Mucosa of descending colon (tissue), 3 donors: ENCODE data around the gene TIMM8B. TPM values are rescaled to one million over a fixed set of nuclear protein-coding genes. Genes with fewer than 3 reads are reported as not detected.
"Not testable (repeated sequence)": the region's sequence is repeated elsewhere in the genome, so short reads cannot be mapped to it uniquely, and the experiment has no call there.

ENCODE experiments used
- ATAC-seq: fragments of 200-7000 bp; cut with Tn5 transposase; one replicate; pipeline ENCODE4 v1.9.1; 2020; ENCODE audit warnings: mild to moderate bottlenecking, moderate library complexity
- DNase-seq, 3 donors: peaks; one replicate each; pipeline ENCODE4 v3.0.0-alpha.2; 2020
- H3K36me3 ChIP-seq: fragments of 200-600 bp; one replicate; pipeline ENCODE4 v1.8.0; 2021; ENCODE audit warnings: low read depth, mild to moderate bottlenecking
- H3K4me1 ChIP-seq: fragments of 200-600 bp; one replicate; pipeline ENCODE4 v1.8.0; 2021; ENCODE audit warnings: low read depth, mild to moderate bottlenecking
- H3K4me3 ChIP-seq: fragments of 200-600 bp; one replicate; pipeline ENCODE4 v1.8.0; 2021; ENCODE audit warnings: mild to moderate bottlenecking
- H3K9me3 ChIP-seq: fragments of 200-600 bp; one replicate; pipeline ENCODE4 v1.8.0; 2021; ENCODE audit warnings: mild to moderate bottlenecking
- intact Hi-C, 2 donors: fragments of 100-400 bp; cut with DNase I in 1 of 2; cut with micrococcal nuclease in 1 of 2; formaldehyde crosslinking; loops; one replicate each; pipeline versions ENCODE4 v1.11.0 to v1.11.1; 2022; cut with DNase I, micrococcal nuclease
- total RNA-seq, 3 donors: library from RNA; stranded (reverse); fragmentation: NEBNext Ultra II Directional in 2 of 3; extraction: Animal tissue kit (Norgen Biotek cat#: 25700) in 2 of 3; gene quantifications; one replicate each; pipeline versions ENCODE4 v1.2.1 to v1.2.4, GENCODE V29; 2021 to 2023
- TF ChIP-seq, protein P1 (sequence below): fragments of 200-600 bp; IDR thresholded peaks from one replicate; pipeline ENCODE4 v1.8.0; 2022; ENCODE audit warnings: antibody characterized with exemption, mild to moderate bottlenecking
- donor health status: DM: no; HTN: no; CAD: no; lungs with moderate emphysema.
- donor health status: DM: no; HTN: no; CAD: no.
- donor health status: DM: no; HTN: yes; CAD: no.

The TIMM8B gene
- total RNA-seq, 3 donors from 2014 or later = 37.9 to 56.5 (median 42.7) TPM

DNA sequence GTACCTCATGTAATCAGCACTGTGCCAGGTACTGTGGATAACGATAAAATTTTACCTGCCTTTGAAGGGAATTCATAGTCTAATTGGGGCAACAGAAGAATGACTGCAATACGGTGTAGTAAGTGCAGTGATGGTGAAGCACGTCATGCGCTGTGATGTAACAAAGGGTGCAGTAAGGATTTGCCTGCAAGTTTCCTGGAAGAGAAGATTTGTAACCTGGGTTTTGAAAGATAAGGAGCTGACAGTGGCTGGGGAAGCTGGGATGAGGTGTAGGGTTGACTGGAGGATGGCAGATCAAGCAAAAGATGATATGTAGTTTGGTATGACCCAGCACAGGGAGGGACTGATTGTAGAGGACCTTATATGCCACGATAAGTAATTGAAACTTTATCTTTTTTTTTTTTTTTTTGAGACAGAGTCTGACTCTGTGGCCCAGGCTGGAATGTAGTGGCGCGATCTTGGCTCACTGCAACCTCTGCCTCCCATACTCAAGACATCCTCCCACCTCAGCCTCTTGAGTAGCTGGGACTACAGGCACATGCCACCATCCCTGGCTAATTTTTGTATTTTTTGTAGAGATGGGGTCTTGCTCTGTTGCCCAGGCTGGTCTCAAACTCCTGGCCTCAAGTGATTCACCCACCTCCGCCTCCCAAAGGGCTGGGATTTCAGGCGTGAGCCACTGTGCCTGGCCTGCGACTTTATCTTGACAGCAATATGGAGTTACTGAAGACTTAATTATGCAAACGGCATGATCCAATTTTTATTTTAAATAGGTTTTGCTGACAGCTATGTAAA is 11.4 kb upstream of the TIMM8B start:
- ATAC-seq = no peak
- Histone ChIP-seq H3K4me3 (no peak overlapping the region), H3K36me3 (no peaks in the 10 kb centered on the region), H3K4me1 (no peaks in the 10 kb centered on the region), H3K9me3 (no peaks in the 10 kb centered on the region)
- TF ChIP-seq, protein P1, sequence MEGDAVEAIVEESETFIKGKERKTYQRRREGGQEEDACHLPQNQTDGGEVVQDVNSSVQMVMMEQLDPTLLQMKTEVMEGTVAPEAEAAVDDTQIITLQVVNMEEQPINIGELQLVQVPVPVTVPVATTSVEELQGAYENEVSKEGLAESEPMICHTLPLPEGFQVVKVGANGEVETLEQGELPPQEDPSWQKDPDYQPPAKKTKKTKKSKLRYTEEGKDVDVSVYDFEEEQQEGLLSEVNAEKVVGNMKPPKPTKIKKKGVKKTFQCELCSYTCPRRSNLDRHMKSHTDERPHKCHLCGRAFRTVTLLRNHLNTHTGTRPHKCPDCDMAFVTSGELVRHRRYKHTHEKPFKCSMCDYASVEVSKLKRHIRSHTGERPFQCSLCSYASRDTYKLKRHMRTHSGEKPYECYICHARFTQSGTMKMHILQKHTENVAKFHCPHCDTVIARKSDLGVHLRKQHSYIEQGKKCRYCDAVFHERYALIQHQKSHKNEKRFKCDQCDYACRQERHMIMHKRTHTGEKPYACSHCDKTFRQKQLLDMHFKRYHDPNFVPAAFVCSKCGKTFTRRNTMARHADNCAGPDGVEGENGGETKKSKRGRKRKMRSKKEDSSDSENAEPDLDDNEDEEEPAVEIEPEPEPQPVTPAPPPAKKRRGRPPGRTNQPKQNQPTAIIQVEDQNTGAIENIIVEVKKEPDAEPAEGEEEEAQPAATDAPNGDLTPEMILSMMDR = no peak
- intact Hi-C loops = no loop called here
- DNase-seq = no peak

DNA sequence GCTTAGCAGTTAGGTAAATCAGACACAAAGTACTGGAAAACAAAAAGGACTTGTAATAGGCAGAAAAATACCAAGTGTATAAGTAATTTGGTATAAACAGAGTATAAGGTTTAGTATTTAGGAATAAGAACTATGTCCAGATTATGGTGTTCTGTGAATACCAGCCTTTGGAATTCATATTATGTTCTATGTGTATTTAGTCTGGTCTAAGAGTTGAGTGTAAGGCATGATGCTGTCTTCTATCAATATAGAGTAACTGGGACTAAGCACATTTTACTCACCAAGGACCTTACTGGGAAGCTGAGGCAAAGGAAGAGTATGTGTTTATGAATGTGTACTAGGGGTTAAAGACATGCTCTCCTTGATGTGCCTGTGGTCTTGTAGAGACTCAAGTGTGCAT is 9.6 kb upstream of the TIMM8B start:
- intact Hi-C loops = no loop called here
- DNase-seq (no peak), ATAC-seq (no peak)
- Histone ChIP-seq H3K9me3 (no peaks in the 10 kb centered on the region), H3K4me1 (no peaks in the 10 kb centered on the region), H3K36me3 (no peaks in the 10 kb centered on the region), H3K4me3 (no peak overlapping the region)
- TF ChIP-seq, protein P1 = no peak

DNA sequence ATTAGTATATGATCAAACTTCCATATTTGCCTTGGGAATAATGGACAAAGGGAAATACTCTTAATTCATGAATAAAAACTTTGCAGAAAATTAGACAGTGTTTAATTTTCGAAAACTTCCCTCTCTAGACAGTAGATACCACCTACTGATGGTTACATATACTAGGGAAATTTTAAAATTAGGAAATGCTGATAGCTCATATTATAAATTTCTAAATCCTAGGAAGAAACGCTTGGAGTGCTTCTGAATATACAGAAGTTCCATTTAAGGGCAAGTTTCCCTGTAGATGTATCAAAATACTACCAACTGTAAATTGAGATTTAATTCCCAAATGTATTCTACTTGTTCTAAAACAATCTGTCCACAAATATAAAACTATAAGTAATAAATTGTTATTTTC is 8.7 kb upstream of the TIMM8B start:
- H3K9me3 ChIP-seq, H3K4me1 ChIP-seq, DNase-seq, H3K4me3 ChIP-seq, H3K36me3 ChIP-seq, ATAC-seq, intact Hi-C loops: not testable (repeated sequence)

DNA sequence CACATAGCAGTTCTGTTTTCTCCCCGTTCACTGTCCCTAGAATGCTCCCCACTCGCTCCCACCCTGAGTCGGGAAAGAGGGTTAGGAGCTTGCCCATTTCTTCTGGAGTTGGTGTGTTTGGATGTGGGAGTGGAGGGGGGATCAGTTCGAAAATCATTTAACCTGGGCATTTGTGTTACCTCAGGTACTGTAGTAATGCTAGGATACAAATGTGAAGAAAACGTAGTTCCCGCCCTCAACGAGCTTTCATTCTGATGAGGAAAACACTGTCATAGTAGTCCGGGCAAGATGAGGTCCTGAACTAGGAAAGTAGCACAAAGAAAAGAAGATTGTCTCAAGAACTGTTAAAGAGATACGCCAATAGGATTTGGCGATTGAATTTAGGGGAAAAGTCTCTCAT is 656 bp upstream of the TIMM8B start:
- Histone ChIP-seq H3K4me3 (peak overlapping the region; percentile 67), H3K4me1 (peaks cover 17% of the 10 kb centered on the region), H3K9me3 (no peaks in the 10 kb centered on the region), H3K36me3 (peaks cover 8% of the 10 kb centered on the region)
- ATAC-seq = peak; percentile 9
- TF ChIP-seq, protein P1 = no peak
- peak in 1 of 3 donors; percentile 9 for DNase-seq
- intact Hi-C loops = no loop called here

DNA sequence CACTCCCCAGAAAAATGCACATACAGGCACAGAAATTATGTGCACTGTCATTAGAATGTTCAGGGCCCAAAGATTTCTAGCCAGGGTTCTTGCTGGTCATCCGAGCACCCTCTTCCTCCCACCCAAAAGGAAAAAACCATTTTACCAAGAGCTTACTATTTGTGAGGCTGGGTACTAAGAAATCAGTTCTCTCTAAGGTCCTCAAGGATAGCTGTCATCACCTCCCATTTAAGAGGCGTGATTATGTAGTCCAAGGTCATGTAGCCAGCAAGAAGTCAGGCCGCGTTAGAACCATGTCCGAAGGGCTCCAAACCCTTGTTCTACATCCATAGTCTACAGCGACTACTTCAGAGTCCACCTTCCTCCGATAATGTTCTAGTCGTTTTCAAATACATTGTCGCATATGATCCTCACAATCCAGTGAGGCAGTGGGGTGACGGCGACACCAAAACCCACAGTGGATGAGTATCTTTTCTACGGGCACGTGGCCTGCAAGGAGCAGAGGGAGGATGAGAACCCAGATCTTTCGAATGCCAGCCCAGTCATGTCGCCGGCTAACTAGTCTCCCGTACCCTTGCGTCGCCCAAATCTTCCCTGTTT is 634 bp downstream of the TIMM8B start:
- TF ChIP-seq, protein P1 = no peak
- peaks cover 17% of the 10 kb centered on the region for H3K4me1 ChIP-seq
- ATAC-seq (peak; percentile 69), DNase-seq (peak in 1 of 3 donors; percentile 48)
- intact Hi-C loops = no loop called here
- H3K4me3 ChIP-seq = peak overlapping the region; percentile 67
- H3K9me3 ChIP-seq = no peaks in the 10 kb centered on the region
- H3K36me3 ChIP-seq = peaks cover 8% of the 10 kb centered on the region

DNA sequence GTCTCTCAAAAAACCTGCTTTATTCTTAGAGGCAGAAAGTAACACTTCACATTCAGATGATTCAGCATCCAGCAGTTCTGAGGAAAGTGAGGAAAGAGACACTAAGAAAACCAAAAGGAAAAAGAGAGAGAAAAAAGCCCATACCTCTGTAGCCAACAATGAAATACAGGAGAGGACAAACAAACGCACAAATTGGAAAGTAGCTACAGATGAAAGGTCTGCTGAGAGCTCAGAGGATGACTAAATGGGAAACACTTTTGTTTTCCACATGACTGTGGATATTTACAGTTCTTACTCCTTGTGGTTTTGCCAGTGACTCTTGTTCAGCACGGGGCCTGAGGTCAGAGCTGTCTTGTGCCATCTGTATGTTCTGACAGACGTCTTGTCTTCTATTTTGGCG is 3.8 kb downstream of the TIMM8B start:
- ATAC-seq = no peak
- Histone ChIP-seq H3K36me3 (no peaks in the 10 kb centered on the region), H3K9me3 (no peaks in the 10 kb centered on the region), H3K4me1 (peaks cover 9% of the 10 kb centered on the region), H3K4me3 (no peak overlapping the region)
- intact Hi-C loops = no loop called here
- TF ChIP-seq, protein P1 = no peak
- no peak for DNase-seq
